Endothelial cell of umbilical vein (primary cell): Measurements from ENCODE around the gene KRT79.

Experiments
- EZH2 ChIP-seq: IDR thresholded peaks from 2 replicates; pipeline ENCODE4 v1.6.1; 2012; ENCODE audit warnings: borderline replicate concordance, low read depth, mild to moderate bottlenecking, moderate library complexity, low read length, inconsistent platforms; ENCODE audit not compliant: severe bottlenecking
- FOS ChIP-seq: IDR thresholded peaks from 2 replicates; pipeline ENCODE4 v1.6.1; 2011; ENCODE audit warnings: mild to moderate bottlenecking, low read length, moderate library complexity, borderline replicate concordance; ENCODE audit not compliant: insufficient read depth
- GATA2 ChIP-seq: IDR thresholded peaks from 2 replicates; pipeline ENCODE4 v1.7.0; 2011; ENCODE audit warnings: low read depth, mild to moderate bottlenecking, moderate library complexity, mixed read lengths, low read length; ENCODE audit not compliant: insufficient read length, insufficient read depth
- JUN ChIP-seq: IDR thresholded peaks from 2 replicates; pipeline ENCODE4 v1.6.1; 2011; ENCODE audit warnings: borderline replicate concordance, low read depth; ENCODE audit not compliant: insufficient read length, insufficient read depth
- POLR2A ChIP-seq: IDR thresholded peaks from 2 replicates; pipeline ENCODE4 v1.6.1; 2012; ENCODE audit warnings: low read depth, mild to moderate bottlenecking, control low read depth, low read length
- POLR2AphosphoS5 ChIP-seq: IDR thresholded peaks from 2 replicates; pipeline ENCODE4 v1.6.1; 2012; ENCODE audit warnings: low read depth, mild to moderate bottlenecking, control low read depth, low read length, moderate library complexity; ENCODE audit not compliant: insufficient read depth
- TF ChIP-seq, protein P1 (sequence below), 2 donors: IDR thresholded peaks; 1 replicate in 1 of 2; 2 replicates in 1 of 2; pipeline ENCODE4 v1.5.1; 2011; ENCODE audit warnings: low read length in 2 of 2, mild to moderate bottlenecking in 2 of 2, moderate library complexity in 2 of 2, control low read depth in 1 of 2, inconsistent platforms in 1 of 2, low read depth in 1 of 2; ENCODE audit not compliant: insufficient read depth in 1 of 2; ENCODE audit errors: extremely low read depth in 1 of 2
- TF ChIP-seq, protein P2 (sequence below): IDR thresholded peaks from 2 replicates; pipeline ENCODE4 v1.6.1; 2011; ENCODE audit not compliant: insufficient read depth, insufficient read length

DNA sequence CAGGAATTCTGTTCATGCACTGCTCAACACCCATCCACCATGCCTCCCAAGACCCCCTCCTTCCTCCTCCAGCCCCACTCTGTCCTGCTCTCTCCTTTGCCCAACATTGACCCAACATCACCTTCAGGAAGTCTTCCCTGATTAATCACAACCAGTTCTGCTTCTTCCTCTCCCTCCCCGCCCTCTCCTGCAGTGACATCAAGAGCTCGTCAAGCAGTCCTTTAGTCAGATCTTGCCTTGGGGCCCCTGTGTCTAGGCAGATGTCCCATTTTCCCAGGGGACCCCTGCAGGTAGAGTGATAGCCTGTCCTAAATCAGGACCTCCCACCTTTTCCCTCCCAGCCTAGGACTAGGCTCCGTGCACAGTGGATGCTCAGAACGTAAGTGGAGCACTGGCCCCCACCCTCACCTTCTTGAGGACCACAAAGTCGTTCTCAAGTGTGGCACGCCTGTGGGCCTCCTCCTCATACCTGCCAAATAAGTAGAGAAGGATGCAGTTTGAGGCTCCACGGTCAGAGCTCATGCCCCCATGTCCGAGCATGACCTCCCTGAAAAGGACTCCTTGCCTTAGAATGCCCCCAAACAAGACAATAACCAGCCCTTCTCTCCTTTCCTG, 12.4 kb upstream of the KRT79 start:
- TF ChIP-seq EZH2 (no peak), POLR2AphosphoS5 (no peak), POLR2A (no peak), GATA2 (no peak), JUN (no peak), FOS (no peak)
- TF ChIP-seq, protein P1, sequence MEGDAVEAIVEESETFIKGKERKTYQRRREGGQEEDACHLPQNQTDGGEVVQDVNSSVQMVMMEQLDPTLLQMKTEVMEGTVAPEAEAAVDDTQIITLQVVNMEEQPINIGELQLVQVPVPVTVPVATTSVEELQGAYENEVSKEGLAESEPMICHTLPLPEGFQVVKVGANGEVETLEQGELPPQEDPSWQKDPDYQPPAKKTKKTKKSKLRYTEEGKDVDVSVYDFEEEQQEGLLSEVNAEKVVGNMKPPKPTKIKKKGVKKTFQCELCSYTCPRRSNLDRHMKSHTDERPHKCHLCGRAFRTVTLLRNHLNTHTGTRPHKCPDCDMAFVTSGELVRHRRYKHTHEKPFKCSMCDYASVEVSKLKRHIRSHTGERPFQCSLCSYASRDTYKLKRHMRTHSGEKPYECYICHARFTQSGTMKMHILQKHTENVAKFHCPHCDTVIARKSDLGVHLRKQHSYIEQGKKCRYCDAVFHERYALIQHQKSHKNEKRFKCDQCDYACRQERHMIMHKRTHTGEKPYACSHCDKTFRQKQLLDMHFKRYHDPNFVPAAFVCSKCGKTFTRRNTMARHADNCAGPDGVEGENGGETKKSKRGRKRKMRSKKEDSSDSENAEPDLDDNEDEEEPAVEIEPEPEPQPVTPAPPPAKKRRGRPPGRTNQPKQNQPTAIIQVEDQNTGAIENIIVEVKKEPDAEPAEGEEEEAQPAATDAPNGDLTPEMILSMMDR (IDR thresholded peaks at IDR 0.05; ENCODE audit: extremely low read depth in 1 of 2, insufficient read depth in 1 of 2, low read depth in 1 of 2, low read length in 2 of 2), result no peak
- TF ChIP-seq, protein P2, sequence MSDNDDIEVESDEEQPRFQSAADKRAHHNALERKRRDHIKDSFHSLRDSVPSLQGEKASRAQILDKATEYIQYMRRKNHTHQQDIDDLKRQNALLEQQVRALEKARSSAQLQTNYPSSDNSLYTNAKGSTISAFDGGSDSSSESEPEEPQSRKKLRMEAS, result no peak
